Raji (cell line): Measurements from ENCODE around the gene FGF14.

Source experiments
- POLR2A ChIP-seq: IDR thresholded peaks from 2 replicates; pipeline ENCODE4 v1.6.1; 2011; ENCODE audit warnings: low read depth, low read length, control low read depth; ENCODE audit not compliant: insufficient read depth

The FGF14 gene

DNA sequence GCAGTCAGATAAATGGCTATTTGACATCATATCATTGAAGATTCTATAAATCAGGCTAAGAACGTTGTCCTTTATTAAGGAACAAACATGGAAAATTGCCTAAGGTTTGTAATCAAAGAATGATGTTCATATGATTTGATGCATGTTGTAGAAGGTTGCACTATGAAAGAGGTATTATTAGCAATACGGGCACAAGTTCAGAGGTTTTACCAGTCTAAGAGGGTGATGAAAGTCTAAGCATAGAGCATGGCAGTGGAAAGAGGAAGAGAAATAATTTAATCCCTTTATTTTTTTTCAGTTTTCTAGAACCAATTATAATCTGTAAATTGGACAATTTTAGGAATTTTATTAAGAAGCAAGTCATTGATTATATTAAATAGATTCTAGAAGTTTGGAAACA, 450.7 kb downstream of the FGF14 start:
- no peak for TF ChIP-seq POLR2A

DNA sequence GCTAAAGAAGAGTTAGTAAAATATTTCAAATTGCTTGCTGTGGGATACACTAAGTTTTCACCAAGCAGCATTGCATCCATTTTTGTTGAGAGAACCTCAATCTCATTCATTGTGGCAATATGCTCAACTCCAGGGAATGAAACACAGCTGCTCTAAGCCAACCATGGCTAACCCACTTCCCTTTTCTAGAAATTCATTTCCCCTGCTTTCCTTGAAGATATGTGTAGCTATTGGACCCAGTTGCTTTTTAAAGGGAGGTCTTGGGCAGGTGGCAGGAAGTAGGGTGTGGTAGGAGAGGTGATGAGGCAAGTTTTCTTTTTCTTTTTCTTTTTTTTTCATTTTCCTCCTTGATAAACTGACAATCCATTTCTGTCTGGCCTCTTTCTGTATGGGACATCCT, 452.2 kb downstream of the FGF14 start:
- TF ChIP-seq POLR2A, result no peak

DNA sequence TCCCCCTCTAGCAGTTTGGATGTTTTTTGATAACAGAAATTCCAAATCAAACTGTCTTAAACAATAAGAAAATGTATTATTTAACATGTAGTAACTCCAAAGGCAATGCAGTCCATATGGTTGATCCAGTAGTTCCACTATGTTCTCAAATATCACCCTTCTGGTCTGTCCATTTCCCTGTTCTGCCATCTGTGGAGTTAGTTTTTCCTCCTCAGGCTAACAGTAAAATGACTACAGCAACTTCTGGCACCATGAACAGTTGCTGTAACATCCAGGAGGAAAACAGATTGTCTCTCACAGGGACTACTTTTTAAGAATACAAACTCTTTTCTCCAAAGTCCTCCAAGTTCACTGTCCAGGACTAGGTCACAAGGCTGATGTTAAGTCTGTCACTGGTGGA, 455.4 kb downstream of the FGF14 start:
- TF ChIP-seq POLR2A, result no peak

DNA sequence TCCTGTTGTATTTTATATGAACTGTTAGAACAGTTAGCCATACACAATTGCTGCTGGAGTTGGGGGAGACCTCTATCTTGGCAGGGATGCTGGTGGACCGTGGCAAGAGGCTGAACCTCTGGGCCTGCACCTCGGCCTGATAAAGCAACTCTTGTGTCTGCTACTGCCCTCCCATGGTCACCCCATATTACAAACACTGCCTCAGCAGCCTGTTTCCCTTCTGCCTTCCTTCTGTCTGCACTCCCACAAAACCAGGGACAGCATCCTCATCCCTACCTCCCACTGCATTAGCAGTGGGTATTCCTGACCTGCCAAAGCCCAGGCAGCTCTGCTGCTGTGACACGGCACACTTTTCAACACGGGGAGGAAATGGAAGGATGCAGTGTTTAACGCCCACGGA, 456.4 kb downstream of the FGF14 start:
- TF ChIP-seq POLR2A, result no peak

DNA sequence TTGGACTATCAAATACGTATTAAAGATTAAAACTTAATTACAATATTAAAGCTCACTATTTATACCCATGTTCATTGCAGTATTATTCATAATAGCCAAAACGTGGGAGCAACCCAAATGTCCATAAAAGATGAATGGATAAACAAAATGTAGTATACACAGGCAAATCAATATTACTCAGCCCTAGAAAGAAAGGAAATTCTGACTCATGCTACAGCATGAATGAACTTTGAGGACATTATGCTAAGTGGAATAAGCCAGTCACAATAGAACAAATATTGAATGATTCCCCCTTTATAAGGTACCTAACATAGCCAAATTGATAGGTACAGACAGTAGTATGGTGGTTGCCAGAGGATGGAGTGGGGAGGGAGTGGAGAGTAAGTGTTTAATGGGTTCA, 457.3 kb downstream of the FGF14 start:
- no peak for TF ChIP-seq POLR2A

DNA sequence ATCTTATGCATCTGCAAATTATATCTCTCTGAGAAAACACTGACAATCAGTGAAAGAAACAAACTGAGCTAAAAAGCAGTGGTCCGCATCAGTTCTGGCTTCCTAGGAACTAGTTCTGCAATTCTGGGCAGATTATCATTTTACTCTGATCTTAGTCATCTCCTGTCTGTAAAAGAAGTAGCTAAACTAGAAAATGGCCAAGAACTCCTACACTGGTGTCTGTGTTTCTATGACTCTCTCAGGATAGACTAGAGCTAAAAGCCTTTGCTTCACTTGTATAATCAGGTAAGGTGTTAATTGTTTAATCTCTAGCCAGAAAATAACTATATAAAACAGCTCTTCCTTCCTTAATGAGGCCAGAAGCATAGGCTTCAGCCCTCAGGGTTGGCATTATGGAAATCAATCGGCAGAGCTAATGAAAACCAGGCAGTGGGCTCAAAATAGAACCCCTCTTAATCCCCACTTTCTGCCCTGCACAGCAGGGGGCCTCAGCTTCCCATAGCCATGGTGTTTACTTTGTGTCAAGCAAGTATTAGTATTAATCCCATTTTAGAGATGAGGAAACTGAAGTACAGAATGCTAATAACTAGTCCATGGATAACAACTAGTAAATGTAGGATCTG, 459.2 kb downstream of the FGF14 start:
- TF ChIP-seq POLR2A, result no peak

DNA sequence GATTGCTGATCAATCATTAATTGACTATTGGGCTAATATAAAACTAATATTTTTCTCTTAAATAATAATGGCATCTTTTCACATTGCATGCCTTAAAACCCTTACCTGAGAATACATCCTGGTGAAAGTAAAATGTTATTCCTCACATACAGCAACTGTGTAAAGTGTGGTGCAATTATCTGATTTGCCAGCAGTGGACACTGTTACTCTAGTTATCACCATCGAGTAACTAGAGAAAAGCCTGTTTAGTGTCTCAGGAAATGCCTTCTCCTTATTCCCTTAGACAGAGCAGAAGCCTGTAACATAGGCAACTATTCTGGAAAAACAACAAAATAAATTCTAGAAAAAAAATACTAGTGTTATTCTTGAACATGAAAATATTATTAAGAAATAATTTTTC, 459.8 kb downstream of the FGF14 start:
- no peak for TF ChIP-seq POLR2A

DNA sequence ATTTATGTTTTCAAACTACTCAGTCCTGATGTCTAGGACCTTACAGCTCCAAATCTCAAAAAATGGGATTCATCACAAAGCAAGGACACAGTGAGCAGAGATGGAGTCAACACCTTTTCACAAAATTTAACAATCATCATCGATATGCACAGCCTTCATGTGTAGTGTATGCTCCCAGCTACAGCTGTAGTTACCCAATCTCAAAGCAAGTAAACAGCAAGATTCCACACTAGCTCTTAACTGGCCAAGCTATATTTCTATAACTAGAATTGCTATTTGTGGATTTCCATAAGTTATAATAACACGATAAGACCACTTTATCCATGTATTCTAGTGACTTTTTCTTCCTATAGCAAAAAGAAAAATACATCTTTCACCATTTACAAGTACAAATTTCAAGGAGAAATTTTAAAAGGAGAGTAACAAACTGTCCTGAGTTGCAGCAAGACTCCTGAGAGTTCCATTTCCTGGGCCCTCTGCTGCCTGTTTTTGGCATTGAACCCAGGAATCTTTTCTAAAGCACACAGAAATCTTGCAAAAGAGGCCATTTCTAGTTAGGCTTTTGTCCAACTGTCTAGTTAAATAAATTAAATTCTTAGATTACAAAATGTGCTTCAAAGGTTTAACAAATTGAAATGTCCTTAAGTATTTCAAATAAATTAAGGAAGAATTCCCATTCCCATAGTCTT, 460.6 kb downstream of the FGF14 start:
- no peak for TF ChIP-seq POLR2A

DNA sequence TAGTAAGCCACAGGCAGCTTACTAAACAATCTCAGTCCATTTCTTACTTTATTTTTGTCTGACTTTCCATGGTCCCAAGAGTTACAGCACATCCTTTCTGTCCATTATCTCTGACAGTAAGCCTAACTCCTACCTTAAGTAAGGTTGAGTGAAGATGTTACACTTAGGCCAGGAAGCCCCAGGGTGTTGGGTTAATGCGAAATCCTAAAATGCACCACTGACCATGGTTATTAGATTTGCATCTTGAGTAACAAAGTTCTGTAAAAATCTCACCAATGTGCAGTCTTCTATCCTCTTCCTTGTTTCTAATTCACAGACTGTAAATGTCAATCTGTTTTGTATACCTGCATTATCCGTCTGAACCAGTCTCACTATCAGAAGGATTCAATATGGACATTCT, 462.5 kb downstream of the FGF14 start:
- no peak for TF ChIP-seq POLR2A

DNA sequence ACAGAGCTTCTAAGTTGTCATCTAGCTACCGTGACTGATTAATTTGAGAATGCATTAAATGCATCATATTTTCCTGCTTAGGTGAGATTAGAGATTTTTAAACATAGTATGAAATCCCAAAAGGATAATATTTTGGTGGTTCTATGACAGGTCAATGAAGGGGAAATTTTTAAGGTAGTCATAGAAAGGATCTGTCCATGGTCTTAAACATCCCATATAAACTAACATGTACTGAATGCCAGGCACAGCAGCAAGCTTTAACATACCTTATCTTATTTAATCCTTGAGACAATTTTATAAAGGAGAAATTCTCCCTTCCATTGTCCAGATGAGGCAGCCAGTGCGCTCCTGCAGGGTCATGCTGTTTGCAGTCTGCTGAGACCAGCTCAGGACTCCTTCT, 466.0 kb downstream of the FGF14 start:
- TF ChIP-seq POLR2A, result no peak

DNA sequence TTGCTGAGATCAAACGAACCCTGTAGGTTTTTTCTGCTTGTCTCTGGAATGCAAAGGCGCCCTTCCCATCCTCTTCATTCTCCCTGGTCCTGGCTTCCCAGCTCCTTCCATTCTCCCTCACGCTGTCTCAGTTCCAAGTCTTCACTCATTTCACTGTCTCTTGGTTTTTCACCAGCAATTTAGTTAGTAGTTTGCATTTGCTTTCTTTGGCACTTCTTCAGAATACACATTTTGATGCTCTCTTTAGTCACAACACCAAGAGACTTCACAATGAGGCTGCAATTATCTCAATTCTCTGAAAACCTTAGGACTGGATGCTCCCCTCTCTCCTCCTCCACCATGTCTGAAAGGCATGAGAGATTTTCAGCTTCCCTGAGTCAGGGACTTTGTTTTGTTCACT, 470.7 kb downstream of the FGF14 start:
- no peak for TF ChIP-seq POLR2A

DNA sequence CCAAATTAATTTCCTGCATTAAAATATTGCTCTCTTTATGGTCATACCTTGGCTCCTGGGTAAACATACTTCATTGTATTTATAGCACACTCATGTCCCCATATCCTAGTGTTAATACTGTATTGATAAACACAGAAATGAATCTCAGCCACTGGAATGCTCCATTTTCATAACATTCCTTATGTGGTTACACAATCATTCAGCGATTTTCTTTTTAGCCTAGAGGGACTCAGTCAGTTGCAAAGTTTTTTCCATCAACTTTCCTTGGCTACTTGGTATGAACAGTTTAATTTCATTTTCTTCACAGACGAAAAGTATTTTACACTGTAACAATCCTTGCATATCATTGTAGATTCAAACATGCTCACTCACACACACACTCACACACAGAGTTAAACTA, 471.5 kb downstream of the FGF14 start:
- no peak for TF ChIP-seq POLR2A

DNA sequence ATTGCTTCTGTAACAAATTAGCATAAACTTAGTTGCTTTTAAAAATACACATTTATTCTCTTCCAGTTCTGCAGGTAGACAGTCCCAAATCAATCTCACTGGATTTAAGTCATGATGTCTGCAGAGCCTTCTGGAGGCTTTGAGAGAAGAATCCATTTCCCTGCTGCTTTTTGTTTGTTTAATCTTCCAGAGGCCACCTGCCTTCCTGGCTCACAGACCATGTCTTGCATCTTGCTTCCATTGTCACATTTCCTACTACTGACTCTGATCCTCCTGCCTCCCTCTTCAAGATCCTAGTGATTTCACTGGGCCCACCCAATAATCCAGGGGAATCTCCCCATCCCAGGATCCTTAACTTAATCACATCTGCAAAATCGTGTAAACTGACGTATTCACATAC, 476.1 kb downstream of the FGF14 start:
- no peak for TF ChIP-seq POLR2A

DNA sequence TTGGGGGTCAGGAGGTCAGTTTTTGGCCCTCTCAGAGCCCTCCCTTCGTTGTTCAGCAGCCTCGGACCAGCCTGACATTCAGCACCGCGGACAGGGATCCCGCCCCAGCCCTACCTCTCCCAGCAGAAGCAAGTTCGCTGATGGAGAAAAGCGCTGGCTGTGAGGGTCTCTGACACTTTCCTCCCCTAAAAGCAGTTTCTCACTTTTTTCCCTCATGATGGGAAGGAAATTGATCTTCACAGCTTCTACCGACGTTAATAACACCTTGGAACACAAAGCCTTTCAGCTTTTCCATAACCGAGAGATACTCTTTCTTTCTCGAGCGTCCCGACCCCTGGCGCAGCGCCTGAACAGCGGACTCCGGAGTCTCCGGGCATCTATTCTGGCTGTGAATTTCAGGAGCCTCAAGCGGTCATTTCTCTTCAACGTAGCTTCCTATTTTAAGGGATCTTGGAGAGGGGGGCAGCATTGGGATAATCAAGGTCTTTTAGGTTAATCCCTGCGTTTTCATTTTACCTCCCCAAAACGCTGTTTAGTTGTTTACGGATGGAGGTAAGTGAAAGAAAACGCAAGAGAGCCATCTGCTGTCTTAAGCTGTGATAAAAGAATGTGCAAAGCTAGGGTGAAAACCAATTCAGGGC, 482.2 kb downstream of the FGF14 start:
- TF ChIP-seq POLR2A, result no peak

DNA sequence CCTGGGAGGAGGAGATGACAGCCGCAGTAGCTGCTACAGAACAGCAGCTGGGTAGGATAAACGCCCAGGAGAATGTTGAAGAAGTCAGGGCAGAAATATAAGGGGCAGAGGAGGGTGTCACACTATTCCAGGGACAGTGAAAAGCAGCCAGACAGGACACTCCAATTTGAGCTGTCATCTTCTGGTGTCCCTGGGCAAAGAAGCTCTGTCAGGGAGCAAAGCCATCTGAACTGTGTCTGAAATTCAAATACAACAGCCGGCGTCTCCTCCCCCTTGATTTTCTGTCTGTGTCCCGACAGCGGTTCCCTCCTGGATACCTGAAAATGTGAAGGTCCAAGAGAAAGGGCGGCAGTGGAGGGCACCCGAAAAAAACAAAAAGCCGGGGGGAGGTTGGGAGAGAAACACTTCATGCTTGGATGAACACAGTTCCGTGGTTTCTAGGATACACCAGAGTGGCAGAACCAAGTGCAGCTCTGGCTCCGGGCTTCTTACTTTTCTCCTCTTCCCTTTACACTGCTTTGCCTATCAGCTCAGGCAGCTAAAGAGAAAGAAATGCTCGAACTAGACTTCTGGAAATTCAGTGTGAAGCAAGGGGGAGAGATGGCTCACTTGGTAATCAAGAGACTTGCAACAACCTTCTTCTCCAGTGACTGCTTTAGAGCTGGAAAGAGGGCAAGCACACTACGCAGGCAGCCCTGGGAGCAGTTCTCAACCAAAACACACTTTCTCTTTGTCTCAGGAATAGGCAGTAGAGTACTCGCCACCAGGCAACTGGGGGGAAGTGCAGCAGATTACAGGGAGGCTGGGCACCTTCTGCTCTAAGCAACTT, 483.8 kb downstream of the FGF14 start:
- TF ChIP-seq POLR2A, result no peak

DNA sequence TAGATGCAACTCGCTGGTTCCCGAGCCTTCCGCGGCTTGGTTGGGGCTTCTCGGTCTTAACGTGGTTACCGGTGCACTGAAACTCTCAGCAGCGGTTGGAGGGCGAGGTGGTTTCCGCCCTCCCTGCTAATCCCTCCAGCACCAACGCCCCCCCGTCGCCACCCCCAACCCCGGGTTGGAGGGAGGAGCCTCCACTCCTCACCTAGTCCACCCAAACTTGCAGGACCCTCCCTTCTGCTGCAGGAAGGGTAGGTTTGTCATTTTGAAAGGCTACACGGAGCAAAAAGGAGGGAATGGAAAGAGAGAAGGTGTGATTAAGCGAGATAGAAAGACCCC, 484.4 kb downstream of the FGF14 start:
- no peak for TF ChIP-seq POLR2A

DNA sequence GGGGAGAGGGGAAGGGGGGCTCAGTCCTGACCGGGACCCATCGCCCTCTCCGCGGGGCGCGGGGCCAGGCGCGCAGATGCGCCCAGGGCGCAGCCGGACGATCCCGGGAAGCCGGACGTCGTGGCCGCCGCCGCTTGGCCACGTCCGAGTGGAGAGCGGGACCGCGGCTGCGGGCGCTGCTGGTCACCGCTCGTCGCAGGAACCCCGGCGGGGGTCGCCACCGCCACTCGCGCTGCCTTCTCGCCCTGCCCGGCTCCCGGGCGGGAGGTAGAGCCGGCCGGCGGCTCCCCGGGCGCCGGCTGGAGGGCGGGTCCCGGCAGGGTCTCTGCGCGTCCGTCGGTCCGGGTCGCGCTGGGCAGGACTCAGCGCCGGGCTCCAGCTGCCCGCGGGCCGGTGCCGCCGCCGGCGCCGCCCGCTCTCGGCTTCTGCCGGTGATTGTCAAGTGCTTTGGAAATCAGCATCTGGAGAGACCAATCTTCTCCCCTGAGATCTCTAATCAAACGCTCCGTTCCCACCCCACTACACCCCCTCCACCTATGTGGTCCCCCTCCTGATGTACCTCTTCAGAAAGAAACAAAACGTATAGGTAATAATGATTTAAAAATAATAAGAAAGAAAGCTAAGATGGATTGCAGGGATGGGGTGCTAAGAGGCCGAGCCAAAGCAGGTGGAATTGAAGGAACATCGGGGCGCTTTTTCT, 484.9 kb downstream of the FGF14 start:
- TF ChIP-seq POLR2A, result no peak
